Measurements from ENCODE around the gene OR10H5.
A peak's percentile ranks its signal among the peaks of the same experiment; 100 is the strongest.
"Not testable (repeated sequence)": the region's sequence is repeated elsewhere in the genome, so short reads cannot be mapped to it uniquely, and the experiment has no call there.

The OR10H5 gene, protein sequence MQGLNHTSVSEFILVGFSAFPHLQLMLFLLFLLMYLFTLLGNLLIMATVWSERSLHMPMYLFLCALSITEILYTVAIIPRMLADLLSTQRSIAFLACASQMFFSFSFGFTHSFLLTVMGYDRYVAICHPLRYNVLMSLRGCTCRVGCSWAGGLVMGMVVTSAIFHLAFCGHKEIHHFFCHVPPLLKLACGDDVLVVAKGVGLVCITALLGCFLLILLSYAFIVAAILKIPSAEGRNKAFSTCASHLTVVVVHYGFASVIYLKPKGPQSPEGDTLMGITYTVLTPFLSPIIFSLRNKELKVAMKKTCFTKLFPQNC

DNA sequence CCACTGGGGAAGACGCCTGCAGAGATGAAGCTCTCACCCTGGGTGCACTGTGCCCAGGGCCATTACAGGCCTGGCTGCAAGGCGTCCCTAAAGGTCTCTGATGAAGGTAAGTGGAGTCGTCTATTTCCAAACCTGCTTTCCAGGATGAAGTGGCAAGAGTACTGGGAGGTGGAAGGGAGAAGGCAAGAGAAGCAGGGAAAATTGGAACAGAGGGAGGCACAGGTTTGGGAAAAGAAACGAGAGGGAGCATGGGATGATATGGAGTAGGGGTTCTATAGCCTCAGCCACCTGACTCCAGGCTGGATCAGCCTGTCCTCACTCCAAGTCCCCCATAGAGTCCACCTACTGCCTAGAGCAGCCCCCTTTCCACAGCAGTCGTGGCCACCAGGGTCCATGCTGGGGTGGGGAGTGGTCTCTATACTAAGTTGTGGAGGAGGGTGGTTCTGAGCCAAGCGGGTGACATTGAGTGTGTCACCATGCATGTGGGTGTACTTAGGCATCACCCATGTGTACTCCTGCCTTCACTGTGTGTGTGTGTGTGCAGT lies at the start of gene OR10H5:
Gene OR10H5 (plus strand): TSS at position 51 of the 545 bp plus-strand sequence. CDS start 6,388 bp downstream, outside the sequence.
- no peak for DNase-seq

DNA sequence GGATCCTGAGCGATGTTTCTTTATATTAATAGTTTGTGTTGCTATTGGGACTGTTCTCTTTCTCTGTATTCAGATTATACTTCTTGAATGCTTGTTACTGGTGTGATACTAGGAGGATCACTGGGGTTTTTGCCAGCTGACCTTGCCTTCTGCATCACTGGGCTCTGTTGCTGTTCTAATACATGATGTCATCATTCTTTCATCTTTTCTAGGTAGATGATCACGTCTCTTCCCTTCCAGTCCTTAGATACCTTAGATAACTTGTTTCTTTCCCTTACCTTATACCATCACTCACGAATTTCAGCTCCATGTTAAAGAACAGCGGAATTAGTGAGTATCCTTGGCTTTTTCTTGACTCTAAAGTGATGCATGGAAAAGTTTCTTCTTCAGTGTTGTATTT lies 49.7 kb upstream of the OR10H5 start, which contains the start of gene OR10H3:
Gene OR10H3 (plus strand): TSS at position 264 of the 400 bp plus-strand sequence. CDS start 3,408 bp downstream, outside the sequence.
- DNase-seq = no peak

- DNase-seq = no peak
Observed at GRCh38 chr19:15740785-15741184, 46.7 kb upstream of the OR10H5 start.

- no peak for DNase-seq
Observed at GRCh38 chr19:15748239-15748638, 39.2 kb upstream of the OR10H5 start.

DNA sequence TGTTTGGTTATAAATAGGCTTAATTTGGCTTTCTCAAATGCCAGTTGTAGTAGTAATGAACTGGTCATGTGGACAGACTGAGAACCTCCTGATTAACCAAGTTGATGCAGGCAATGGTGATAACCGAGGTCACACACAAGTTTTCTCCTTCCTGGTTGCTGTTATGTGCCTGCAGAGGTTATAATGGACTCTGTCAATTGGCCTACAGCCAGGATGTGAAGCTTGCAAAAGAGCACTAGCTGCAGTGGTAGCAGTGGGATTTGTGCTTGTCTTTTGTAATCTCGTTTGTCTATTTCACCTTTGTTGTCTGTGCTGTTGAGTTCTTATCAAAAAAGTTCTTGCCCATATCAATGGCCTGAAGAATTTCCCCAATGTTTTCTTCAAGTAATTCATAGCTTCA lies 29.1 kb upstream of the OR10H5 start:
- DNase-seq = peak; percentile 26

DNA sequence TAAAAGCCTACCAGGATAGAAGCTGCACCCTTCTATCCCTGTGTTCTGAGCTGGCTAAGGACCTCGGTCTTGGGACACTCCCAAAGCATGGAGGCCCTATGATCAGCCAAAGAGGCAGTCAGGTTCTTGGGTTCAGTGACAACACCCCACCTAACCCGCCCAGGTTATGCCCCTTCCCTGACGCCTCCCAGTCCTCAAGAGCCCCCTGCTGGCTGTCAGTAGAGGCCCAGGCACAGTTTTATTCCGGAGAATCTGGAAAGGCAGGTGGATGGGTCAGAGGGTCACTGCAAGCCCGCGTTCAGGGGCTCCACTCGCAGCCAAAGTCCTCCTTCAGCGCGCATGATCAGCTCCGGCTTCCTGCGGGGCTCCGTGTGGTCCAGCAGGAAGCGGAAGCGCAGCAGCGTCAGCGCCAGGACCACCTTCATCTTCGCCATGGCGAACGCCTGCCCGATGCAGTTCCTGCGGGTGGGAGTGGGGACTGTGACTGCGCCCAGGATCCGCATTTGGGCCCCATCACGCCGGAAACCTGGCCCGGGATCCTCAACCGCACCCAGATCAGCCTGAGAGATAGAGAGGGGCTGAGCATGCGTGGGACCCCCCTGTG lies 27.4 kb upstream of the OR10H5 start:
- peak; percentile 60 for DNase-seq

GRCh38 chr19:15769586-15769985 lies 17.9 kb upstream of the OR10H5 start:
- peak; percentile 43 for DNase-seq

GRCh38 chr19:15774159-15774558 lies 13.3 kb upstream of the OR10H5 start:
- not testable (repeated sequence) for DNase-seq

DNA sequence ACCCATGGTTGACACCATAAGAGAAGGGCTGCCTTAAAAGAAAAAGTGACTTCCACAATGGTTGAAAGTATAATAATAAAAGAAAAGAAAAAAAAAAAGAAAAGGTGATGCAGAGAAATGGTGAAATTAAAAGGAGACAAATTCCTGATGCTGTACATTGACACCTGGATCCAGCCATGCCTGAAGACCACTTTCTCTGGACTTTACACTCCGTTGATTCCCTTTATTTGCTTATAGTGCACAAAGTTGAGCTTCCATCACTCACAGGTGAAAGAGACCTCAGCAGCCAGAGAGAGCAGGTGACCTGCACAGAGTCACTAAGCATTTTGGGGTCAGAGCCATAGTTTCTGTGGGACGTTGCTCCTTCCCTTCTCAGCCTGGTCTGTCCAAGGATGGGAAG lies 12.2 kb upstream of the OR10H5 start:
- DNase-seq = no peak

- DNase-seq = no peak
Observed at GRCh38 chr19:15776264-15776663, 11.2 kb upstream of the OR10H5 start.

- DNase-seq = no peak
Observed at GRCh38 chr19:15776991-15777970, 10.2 kb upstream of the OR10H5 start.

GRCh38 chr19:15779756-15780476 lies 7.5 kb upstream of the OR10H5 start:
- no peak for DNase-seq

- no peak for DNase-seq
Observed at GRCh38 chr19:15780610-15781418, 6.6 kb upstream of the OR10H5 start.

- no peak for DNase-seq
Observed at GRCh38 chr19:15781661-15782060, 5.8 kb upstream of the OR10H5 start.

- DNase-seq = no peak
Observed at GRCh38 chr19:15782211-15782610, 5.2 kb upstream of the OR10H5 start.

DNA sequence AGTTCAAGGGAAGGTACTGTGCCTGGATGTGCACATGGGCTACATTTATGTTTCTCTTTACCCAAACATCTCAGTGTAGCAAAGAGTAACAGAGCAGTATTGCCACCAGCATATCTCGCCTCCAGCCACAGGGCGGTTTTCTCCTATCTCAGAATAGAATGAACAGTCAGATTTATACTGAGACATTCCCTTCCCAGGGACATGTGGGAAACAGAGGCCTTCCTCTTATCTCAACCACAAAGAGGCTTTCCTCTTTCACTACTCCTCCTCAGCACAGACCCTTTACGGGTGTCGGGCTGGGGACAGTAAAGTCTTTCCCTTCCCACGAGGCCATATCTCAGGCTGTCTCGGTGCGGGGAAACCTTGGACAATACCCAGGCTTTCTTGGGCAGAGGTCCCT lies 4.6 kb upstream of the OR10H5 start:
- peak; percentile 73 for DNase-seq

DNA sequence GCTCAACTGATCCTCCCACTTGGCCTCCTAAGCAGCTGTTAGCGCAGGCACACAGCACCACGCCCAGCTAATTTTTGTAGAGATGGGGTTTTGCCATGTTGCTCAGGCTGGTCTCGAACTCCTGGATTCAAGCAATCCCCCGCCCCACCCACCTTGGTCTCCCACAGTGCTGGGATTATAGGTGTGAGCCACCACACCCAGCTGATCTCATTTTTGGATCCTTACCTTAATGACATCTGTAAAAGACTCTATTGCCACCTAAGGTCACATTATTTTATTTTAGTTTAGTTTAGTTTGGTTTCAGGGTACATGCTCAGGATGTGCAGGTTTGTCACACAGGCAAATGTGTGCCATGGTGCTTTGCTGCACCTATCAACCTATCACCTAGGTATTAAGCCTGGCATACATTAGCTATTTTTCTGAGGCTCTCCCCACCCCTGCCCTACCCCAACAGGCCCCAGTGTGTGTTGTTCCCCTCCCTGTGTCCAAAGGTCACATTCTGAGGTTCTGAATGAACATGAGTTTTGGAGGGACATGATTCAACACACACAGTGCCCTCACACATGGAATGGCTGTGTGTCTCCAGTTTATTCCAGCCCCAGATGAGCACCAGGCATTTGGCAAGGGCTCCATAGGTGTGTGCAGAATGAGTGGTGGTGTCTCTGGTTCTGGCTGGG lies 1.3 kb downstream of the OR10H5 start:
- no peak for DNase-seq

GRCh38 chr19:15790096-15790495 lies 2.6 kb downstream of the OR10H5 start:
- DNase-seq = no peak

GRCh38 chr19:15794279-15794678 lies 6.8 kb downstream of the OR10H5 start:
- DNase-seq = not testable (repeated sequence)

DNA sequence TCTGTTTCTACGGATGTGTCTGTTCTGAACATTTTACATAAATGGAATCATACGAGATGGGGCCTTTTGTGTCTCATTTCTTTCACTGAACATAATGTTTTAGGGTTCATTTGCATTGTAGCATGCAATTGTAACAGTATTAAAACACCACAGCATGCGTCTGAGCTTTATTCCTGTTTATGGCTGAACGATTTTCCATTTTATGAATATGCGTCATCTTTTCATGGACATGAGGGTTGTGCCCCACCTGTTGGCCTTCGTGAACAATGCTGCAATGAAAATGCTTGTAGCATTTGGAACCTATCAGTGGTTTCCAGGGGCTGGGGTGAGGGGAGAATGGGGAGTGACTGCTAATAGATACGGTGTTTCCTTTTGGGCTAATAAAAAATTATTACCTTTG lies 22.9 kb downstream of the OR10H5 start:
- peak; percentile 66 for DNase-seq

- no peak for DNase-seq
Observed at GRCh38 chr19:15811476-15811875, 24.0 kb downstream of the OR10H5 start.

Data from hematopoietic multipotent progenitor cell treated with erythropoietin and hydrocortisone succinate and interleukin-3 and kit ligand, for 6 days (in vitro differentiated cells).